Fibroblast of lung (primary cell): Measurements from ENCODE around the gene LRRD1.

Experiments used
- EZH2 ChIP-seq: IDR thresholded peaks from 2 replicates; pipeline ENCODE4 v1.5.1; 2012; ENCODE audit warnings: low read length, control low read depth, mild to moderate bottlenecking; ENCODE audit errors: missing control alignments
- TF ChIP-seq, protein P1 (sequence below), 2 donors: IDR thresholded peaks in 1 of 2; conservative IDR thresholded peaks in 1 of 2; 1 replicate in 1 of 2; 2 replicates in 1 of 2; pipeline ENCODE4 v1.5.1; 2011 to 2012; ENCODE audit warnings: low read length in 2 of 2, control low read depth in 1 of 2, inconsistent platforms in 1 of 2, low read depth in 1 of 2, mild to moderate bottlenecking in 1 of 2

DNA sequence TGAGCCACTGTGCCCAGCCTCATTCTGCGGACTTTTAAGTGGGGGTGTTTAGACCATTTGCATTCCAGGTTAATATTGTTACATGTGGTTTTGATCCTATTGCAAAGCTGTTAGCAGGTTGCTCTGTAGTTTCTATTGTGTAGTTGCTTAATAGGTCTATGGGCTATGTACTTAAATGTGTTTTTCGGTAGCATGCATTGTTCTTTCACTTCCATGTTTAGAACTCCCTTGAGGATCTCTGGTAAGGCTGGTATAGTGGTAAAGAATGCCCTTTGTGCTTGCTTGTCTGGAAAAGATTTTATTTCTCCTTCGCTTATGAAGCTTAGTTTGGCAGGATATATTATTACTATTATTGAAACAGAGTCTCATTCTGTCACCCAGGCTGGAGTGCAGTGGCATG lies 13.4 kb upstream of the LRRD1 start:
- TF ChIP-seq, protein P1, sequence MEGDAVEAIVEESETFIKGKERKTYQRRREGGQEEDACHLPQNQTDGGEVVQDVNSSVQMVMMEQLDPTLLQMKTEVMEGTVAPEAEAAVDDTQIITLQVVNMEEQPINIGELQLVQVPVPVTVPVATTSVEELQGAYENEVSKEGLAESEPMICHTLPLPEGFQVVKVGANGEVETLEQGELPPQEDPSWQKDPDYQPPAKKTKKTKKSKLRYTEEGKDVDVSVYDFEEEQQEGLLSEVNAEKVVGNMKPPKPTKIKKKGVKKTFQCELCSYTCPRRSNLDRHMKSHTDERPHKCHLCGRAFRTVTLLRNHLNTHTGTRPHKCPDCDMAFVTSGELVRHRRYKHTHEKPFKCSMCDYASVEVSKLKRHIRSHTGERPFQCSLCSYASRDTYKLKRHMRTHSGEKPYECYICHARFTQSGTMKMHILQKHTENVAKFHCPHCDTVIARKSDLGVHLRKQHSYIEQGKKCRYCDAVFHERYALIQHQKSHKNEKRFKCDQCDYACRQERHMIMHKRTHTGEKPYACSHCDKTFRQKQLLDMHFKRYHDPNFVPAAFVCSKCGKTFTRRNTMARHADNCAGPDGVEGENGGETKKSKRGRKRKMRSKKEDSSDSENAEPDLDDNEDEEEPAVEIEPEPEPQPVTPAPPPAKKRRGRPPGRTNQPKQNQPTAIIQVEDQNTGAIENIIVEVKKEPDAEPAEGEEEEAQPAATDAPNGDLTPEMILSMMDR (conservative IDR thresholded peaks at IDR 0.05 in 1 of 2, IDR thresholded peaks at IDR 0.05 in 1 of 2; ENCODE audit: low read depth in 1 of 2, low read length in 2 of 2) = no peak
- TF ChIP-seq EZH2 = no peak
